ENCODE results near the gene GMDS.
"Not testable (repeated sequence)": the region's sequence is repeated elsewhere in the genome, so short reads cannot be mapped to it uniquely, and the experiment has no call there.

GMDS gene

DNA sequence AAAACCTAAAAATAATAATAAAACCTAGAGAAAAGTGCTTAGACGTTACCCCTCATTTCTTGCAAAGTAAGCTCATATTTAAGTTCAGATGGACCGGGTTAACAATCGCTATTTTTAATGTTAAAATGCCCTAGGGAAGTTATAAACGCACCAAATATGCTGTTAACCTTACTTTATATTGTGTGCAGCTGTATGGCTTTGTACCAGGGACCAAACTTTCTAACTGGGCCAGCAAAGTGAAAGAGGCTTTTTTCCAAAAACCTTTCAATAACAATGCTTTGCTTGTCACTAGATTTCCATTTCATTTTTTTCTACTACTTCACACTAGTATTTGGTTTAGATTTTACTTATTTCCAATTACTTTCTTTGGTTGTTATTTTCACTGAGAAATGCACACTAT, 387.2 kb downstream of the GMDS start:
- DNase-seq (ENCODE audit: low spot score): peak; percentile 32

- DNase-seq (ENCODE audit: low spot score): no peak
Measured at GRCh38 chr6:1856381-1856780, 389.0 kb downstream of the GMDS start.

DNA sequence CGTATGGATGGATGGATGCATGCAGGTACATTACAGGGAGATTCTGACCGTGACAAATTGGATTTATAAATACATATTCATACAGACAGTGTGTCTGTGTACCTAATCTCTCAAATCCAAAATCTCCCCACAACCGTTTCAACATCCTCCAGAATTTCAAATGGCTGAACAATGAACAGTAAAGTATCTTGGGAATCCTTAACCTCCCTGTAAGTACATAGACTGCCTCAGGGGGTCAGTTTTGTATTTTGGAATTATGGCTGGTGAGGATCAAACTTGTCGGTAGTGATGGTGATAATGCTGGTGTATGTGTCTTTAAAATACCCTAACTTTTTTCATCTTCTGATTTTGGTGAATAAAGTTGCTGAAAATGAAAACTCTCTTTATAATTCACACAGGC, 389.5 kb downstream of the GMDS start:
- no peak for DNase-seq (ENCODE audit: low spot score)

- no peak for DNase-seq (ENCODE audit: low spot score)
Measured at GRCh38 chr6:1854296-1854695, 391.1 kb downstream of the GMDS start.

- DNase-seq (ENCODE audit: low spot score): peak; percentile 89
Measured at GRCh38 chr6:1853761-1854160, 391.6 kb downstream of the GMDS start.

- DNase-seq (ENCODE audit: low spot score): no peak
Measured at GRCh38 chr6:1851681-1852456, 393.5 kb downstream of the GMDS start.

- DNase-seq (ENCODE audit: low spot score): no peak
Measured at GRCh38 chr6:1850840-1851157, 394.6 kb downstream of the GMDS start.

- DNase-seq (ENCODE audit: low spot score): no peak
Measured at GRCh38 chr6:1850121-1850839, 395.1 kb downstream of the GMDS start.

DNA sequence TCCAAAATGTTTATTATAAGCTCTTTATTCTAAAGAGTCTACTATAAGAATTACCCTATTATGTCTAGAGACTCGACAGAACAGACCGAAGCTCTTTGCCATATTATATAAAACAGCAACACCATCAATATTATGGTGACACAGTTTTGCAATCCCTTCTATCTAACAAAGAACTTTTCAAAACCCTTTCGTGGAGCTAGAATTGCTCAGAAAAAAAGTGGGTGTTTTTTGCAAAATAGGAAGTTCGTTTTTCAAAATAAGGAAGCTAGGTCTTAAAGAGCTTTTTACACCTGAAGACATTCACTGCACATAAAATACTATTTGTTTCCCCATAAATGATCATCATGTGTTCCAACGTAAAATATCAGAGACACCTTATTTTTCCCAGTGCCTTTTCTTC, 395.7 kb downstream of the GMDS start:
- DNase-seq (ENCODE audit: low spot score): no peak

GRCh38 chr6:1848752-1849151, 396.7 kb downstream of the GMDS start:
- DNase-seq (ENCODE audit: low spot score): no peak

- DNase-seq (ENCODE audit: low spot score): no peak
Measured at GRCh38 chr6:1846611-1847010, 398.8 kb downstream of the GMDS start.

GRCh38 chr6:1845543-1845942, 399.9 kb downstream of the GMDS start:
- not testable (repeated sequence) for DNase-seq (ENCODE audit: low spot score)

- DNase-seq (ENCODE audit: low spot score): no peak
Measured at GRCh38 chr6:1842334-1842733, 403.1 kb downstream of the GMDS start.

- DNase-seq (ENCODE audit: low spot score): no peak
Measured at GRCh38 chr6:1841136-1841535, 404.3 kb downstream of the GMDS start.

DNA sequence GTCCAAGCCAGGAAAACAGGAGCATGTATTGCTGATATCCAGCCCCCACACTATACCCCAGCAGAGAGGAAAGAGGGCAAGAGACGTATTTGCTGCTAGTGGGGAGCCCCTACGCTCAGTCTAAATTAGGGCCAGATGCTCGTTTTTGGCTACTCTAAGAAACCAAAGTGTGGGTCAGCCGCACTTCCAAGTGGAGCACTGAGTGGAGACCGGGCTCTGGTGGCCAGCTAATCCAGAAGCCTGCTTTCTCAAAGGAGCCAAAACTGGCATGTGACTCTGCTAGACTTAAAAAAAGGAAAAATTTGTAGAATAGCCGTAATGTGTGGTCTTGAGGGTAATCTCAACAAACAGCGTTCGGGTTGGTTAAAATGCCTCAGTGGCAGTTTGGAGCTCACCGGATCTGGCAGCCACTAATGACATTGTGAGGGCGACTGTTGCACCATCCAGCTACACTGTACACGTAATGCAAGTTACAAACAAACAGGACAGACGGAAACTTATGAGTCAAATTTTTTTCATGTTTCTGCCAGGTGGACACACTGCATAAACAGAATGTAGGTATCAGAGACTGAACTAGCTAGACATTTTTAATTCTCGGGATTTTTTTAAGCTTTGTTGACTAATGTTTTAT, 404.8 kb downstream of the GMDS start:
- no peak for DNase-seq (ENCODE audit: low spot score)

DNA sequence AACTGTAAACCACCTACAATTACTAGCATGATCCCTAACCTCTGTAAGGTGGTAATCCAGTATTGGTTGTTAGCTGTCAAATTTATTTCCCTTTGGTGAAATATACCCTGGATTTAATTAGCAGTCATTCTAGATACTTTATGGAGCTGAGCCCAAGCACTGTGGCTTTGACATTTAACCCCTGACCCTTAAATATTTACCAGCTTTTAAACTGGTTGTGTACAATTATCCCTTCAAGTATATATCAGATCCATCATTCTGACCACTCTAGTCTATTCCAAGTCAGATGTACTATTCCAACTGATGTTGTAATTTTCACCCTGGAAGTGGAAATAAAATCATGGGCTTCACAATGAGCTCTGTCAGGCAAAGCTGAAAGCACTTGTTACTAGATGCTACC, 406.0 kb downstream of the GMDS start:
- DNase-seq (ENCODE audit: low spot score): no peak

- DNase-seq (ENCODE audit: low spot score): no peak
Measured at GRCh38 chr6:1838604-1839213, 406.7 kb downstream of the GMDS start.

DNA sequence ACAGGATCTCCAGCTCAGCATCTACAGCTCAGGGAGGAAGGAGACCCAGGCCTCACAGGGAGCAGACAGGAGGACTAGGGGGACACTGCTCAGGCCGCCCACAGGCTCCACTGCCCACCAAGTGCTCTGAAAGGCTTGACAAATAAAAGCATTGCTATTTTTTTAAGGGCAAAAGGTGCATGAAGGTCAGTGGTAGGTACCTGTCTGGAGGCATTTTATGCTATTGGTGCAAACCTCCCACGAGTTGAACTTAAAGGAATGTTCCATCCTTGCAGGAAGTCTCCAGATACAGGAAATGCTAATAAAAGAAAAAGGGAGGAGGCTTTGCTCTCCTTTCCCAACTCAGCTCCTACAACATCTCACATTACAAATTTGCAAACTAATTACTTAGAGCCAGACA, 407.6 kb downstream of the GMDS start:
- no peak for DNase-seq (ENCODE audit: low spot score)

DNA sequence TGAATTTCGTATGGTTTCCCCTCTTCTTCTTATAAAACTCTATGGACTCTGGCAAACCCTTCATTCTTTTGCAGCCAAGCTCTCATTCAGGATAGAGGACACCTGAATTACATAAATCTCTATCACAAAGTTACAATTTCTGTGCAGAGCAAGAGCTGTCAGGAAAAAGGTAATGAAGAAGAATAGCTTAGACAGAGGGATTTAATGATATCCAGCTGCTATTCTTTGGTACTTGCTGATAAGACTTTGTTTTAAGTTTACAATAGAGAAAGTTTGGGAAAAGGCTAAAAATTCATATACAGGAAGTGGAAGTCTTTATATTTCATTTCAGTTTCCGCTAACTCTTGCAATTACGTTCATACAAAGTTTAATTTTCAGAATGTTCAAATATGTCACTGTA, 408.7 kb downstream of the GMDS start:
- DNase-seq (ENCODE audit: low spot score): no peak

- no peak for DNase-seq (ENCODE audit: low spot score)
Measured at GRCh38 chr6:1834646-1835516, 410.5 kb downstream of the GMDS start.

- DNase-seq (ENCODE audit: low spot score): no peak
Measured at GRCh38 chr6:1834207-1834606, 411.2 kb downstream of the GMDS start.

Data from COLO829 (cell line).